ENCODE results near the gene DAP.
"Not testable (repeated sequence)": the region's sequence is repeated elsewhere in the genome, so short reads cannot be mapped to it uniquely, and the experiment has no call there.

DAP gene

DNA sequence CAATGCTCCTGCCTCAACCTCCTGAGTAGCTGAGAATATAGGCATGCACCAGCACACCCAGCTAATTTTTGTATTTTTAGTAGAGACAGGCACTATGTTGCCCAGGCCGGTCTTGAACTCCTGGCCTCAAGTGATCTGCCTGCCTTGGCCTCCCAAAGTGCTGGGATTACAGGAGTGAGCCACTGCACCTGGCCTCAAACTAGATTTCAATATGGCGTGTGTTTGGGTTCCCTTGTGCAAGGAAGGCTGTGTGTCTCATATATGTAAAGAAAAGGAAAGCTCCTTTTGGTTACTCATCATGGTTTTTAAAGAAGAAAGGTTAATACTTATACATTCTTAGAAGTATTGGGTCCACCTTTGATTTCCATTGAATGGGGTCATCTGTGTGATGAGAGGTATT, 126.5 kb downstream of the DAP start:
- no peak for TF ChIP-seq POLR2A (IDR thresholded peaks at IDR 0.05; ENCODE audit: low read depth, low read length)
- TF ChIP-seq SPI1 (IDR thresholded peaks at IDR 0.05; ENCODE audit: low read depth, low read length), result no peak
- no peak for TF ChIP-seq POLR2AphosphoS5 (IDR thresholded peaks at IDR 0.05; ENCODE audit: low read depth, low read length)
- TF ChIP-seq TAF1 (IDR thresholded peaks at IDR 0.05; ENCODE audit: low read depth, low read length), result no peak
- no peak for TF ChIP-seq PAX5 (IDR thresholded peaks at IDR 0.05; ENCODE audit: insufficient read depth, low read length, severe bottlenecking)
- no peak for TF ChIP-seq POU2F2 (IDR thresholded peaks at IDR 0.05; ENCODE audit: low read depth, low read length)
- no peak for FAIRE-seq
- no peak for DNase-seq (ENCODE audit: insufficient read length, low spot score)

DNA sequence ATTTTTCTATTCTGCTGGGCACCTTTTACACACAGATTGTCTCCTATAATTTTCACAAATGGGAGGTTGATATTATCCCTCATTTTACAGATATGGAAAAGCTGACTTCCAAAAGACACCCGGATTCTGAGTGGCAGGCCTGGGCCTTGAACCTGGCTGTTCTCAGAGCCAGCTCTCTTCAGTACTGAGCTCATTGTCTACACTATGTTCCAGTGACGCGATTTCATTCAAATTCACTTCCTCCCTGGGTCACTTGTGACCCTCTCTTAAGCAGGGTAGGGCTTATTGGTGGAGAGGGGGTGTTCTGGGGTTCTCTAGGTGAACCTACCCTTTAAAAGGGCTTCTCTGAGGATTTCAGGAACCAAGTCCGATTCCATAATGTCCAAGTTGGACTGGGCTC, 127.0 kb downstream of the DAP start:
- TF ChIP-seq POLR2AphosphoS5 (IDR thresholded peaks at IDR 0.05; ENCODE audit: low read depth, low read length) (no peak; the same call in 1 of the 2 replicates), SPI1 (IDR thresholded peaks at IDR 0.05; ENCODE audit: low read depth, low read length) (peak; percentile 87), POLR2A (IDR thresholded peaks at IDR 0.05; ENCODE audit: low read depth, low read length) (no peak), POU2F2 (IDR thresholded peaks at IDR 0.05; ENCODE audit: low read depth, low read length) (0 out of 2 replicates have a peak, but pooled peaks have one; percentile 24)
- DNase-seq (ENCODE audit: insufficient read length, low spot score) (no peak), FAIRE-seq (no peak)

GRCh38 chr5:10633271-10634049, 127.6 kb downstream of the DAP start:
- peak; percentile 73 for TF ChIP-seq POLR2AphosphoS5 (IDR thresholded peaks at IDR 0.05; ENCODE audit: low read depth, low read length)
- no peak for TF ChIP-seq PAX5 (IDR thresholded peaks at IDR 0.05; ENCODE audit: insufficient read depth, low read length, severe bottlenecking)
- no peak for TF ChIP-seq SPI1 (IDR thresholded peaks at IDR 0.05; ENCODE audit: low read depth, low read length)
- TF ChIP-seq POLR2A (IDR thresholded peaks at IDR 0.05; ENCODE audit: low read depth, low read length), result peak; percentile 55; the same call in 1 of the 2 replicates
- TF ChIP-seq TAF1 (IDR thresholded peaks at IDR 0.05; ENCODE audit: low read depth, low read length), result no peak
- FAIRE-seq (no peak), DNase-seq (ENCODE audit: insufficient read length, low spot score) (no peak)

- TF ChIP-seq POLR2AphosphoS5 (IDR thresholded peaks at IDR 0.05; ENCODE audit: low read depth, low read length) (peak; percentile 80), POLR2A (IDR thresholded peaks at IDR 0.05; ENCODE audit: low read depth, low read length) (peak; percentile 64; the same call in 1 of the 2 replicates), TAF1 (IDR thresholded peaks at IDR 0.05; ENCODE audit: low read depth, low read length) (peak; percentile 72; the same call in 1 of the 2 replicates), SPI1 (IDR thresholded peaks at IDR 0.05; ENCODE audit: low read depth, low read length) (peak; percentile 97), PAX5 (IDR thresholded peaks at IDR 0.05; ENCODE audit: insufficient read depth, low read length, severe bottlenecking) (no peak), POU2F2 (IDR thresholded peaks at IDR 0.05; ENCODE audit: low read depth, low read length) (peak; percentile 96)
- peak; percentile 55 for DNase-seq (ENCODE audit: insufficient read length, low spot score)
- peak; percentile 84 for FAIRE-seq
These were observed 128.8 kb downstream of the DAP start for GRCh38 chr5:10632110-10632761.

GRCh38 chr5:10631316-10631996, 129.6 kb downstream of the DAP start:
- peak; percentile 66 for FAIRE-seq
- TF ChIP-seq POLR2AphosphoS5 (IDR thresholded peaks at IDR 0.05; ENCODE audit: low read depth, low read length), result peak; percentile 76
- peak; percentile 70 for TF ChIP-seq POLR2A (IDR thresholded peaks at IDR 0.05; ENCODE audit: low read depth, low read length)
- TF ChIP-seq PAX5 (IDR thresholded peaks at IDR 0.05; ENCODE audit: insufficient read depth, low read length, severe bottlenecking), result no peak
- DNase-seq (ENCODE audit: insufficient read length, low spot score), result no peak

- FAIRE-seq; DNase-seq (ENCODE audit: insufficient read length, low spot score): not testable (repeated sequence)
- TF ChIP-seq POLR2AphosphoS5 (IDR thresholded peaks at IDR 0.05; ENCODE audit: low read depth, low read length), result peak; percentile 45; the same call in 1 of the 2 replicates
These were observed 130.3 kb downstream of the DAP start for GRCh38 chr5:10630744-10631143.

- DNase-seq (ENCODE audit: insufficient read length, low spot score) (no peak), FAIRE-seq (no peak)
- TF ChIP-seq PAX5 (IDR thresholded peaks at IDR 0.05; ENCODE audit: insufficient read depth, low read length, severe bottlenecking), result no peak
- TF ChIP-seq POLR2A (IDR thresholded peaks at IDR 0.05; ENCODE audit: low read depth, low read length), result no peak
- no peak for TF ChIP-seq SPI1 (IDR thresholded peaks at IDR 0.05; ENCODE audit: low read depth, low read length)
- TF ChIP-seq POLR2AphosphoS5 (IDR thresholded peaks at IDR 0.05; ENCODE audit: low read depth, low read length), result no peak
- TF ChIP-seq TAF1 (IDR thresholded peaks at IDR 0.05; ENCODE audit: low read depth, low read length), result no peak
- no peak for TF ChIP-seq POU2F2 (IDR thresholded peaks at IDR 0.05; ENCODE audit: low read depth, low read length)
These were observed 130.9 kb downstream of the DAP start for GRCh38 chr5:10630126-10630525.

DNA sequence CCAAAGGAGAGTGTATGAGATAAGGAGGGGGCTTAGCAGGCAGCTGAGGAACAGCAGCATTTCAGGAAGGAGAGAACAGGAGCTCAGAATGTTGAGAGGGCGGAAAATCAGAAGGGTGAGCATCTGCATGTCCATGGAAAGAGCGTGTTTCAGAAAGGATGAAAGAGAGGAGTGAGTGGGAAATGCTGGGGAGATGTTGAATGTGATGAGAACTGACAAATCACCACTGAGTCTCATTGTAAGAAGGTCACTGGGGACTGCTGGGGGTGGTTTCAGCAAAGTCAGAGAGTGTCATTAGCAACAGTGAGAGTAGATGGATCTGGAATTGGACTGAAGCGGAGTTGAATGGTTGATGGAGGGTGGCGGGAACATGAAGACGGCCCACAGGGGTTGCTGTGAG, 131.4 kb downstream of the DAP start:
- TF ChIP-seq PAX5 (IDR thresholded peaks at IDR 0.05; ENCODE audit: insufficient read depth, low read length, severe bottlenecking) (no peak), POLR2AphosphoS5 (IDR thresholded peaks at IDR 0.05; ENCODE audit: low read depth, low read length) (0 out of 2 replicates have a peak, but pooled peaks have one; percentile 2), POLR2A (IDR thresholded peaks at IDR 0.05; ENCODE audit: low read depth, low read length) (no peak), POU2F2 (IDR thresholded peaks at IDR 0.05; ENCODE audit: low read depth, low read length) (no peak)
- DNase-seq (ENCODE audit: insufficient read length, low spot score) (no peak), FAIRE-seq (no peak)

Data from GM12891 (cell line).